HepG2 (cell line): ENCODE data around the gene NYAP2. TPM values are rescaled to one million over a fixed set of nuclear protein-coding genes. Genes with fewer than 3 reads are reported as not detected.

Experiments used
- ATAC-seq: fragments of 200-7000 bp; cut with Tn5 transposase; 3 replicates; pipeline ENCODE4 v1.9.1; 2020; ENCODE audit warnings: mild to moderate bottlenecking, moderate library complexity
- BruUV-seq: library from RNA; stranded (reverse); fragments of 400-500 nt; replicated peaks from 2 replicates; lab custom pipeline; 2021; lab: Mats Ljungman, UMichigan
- CTCF ChIA-PET: fragments of 300-600 bp; formaldehyde crosslinking; extraction: SDS; loops from one replicate; lab custom pipeline; 2021; ENCODE audit warnings: low total read pairs, inconsistent platforms, low intra/inter-chr PET ratio; lab: Yijun Ruan, JAX
- POLR2A ChIA-PET: fragments of 350-600 bp; sonication (Branson Sonifier 250); formaldehyde crosslinking; loops from one replicate; lab custom pipeline; 2020; ENCODE audit warnings: antibody characterized with exemption, inconsistent platforms; lab: Yijun Ruan, JAX
- DNase-seq: peaks from one replicate; pipeline ENCODE4 v3.0.0-alpha.2; 2015; ENCODE audit warnings: low spot score
- FAIRE-seq: peaks from 3 replicates; lab custom pipeline; 2011; peaks lifted over from hg19 to GRCh38; lab: Jason Lieb, UNC
- H2AFZ ChIP-seq: one replicate; pipeline ENCODE4 v1.6.1; 2011; ENCODE audit warnings: low read length, inconsistent platforms
- H3K27ac ChIP-seq: fragments of 300-600 bp; 3 replicates; pipeline ENCODE4 v1.8.0; 2011; ENCODE audit warnings: mixed run types, mild to moderate bottlenecking, mixed read lengths, low read length, inconsistent platforms; ENCODE audit not compliant: insufficient read depth; ENCODE audit errors: extremely low read length
- H3K27me3 ChIP-seq, 2 experiments: fragments of 200-600 bp in 1 of 2; 2 replicates in 1 of 2; 3 replicates in 1 of 2; pipeline versions ENCODE4 v1.6.0 to v1.8.0; 2011; ENCODE audit warnings: low read length in 2 of 2, mild to moderate bottlenecking in 2 of 2, moderate library complexity in 2 of 2, inconsistent platforms in 1 of 2; ENCODE audit not compliant: insufficient read depth in 2 of 2, control insufficient read depth in 1 of 2
- H3K36me3 ChIP-seq, 2 experiments: fragments of 200-600 bp in 1 of 2; replicated peaks in 1 of 2; 2 replicates in 1 of 2; 3 replicates in 1 of 2; pipeline versions ENCODE4 v1.5.1 to v1.8.0; 2011; ENCODE audit warnings: low read length in 2 of 2, inconsistent platforms in 1 of 2; ENCODE audit not compliant: insufficient read depth in 2 of 2, control insufficient read depth in 1 of 2
- H3K4me1 ChIP-seq: 2 replicates; pipeline ENCODE4 v1.5.1; 2012; ENCODE audit warnings: low read length, inconsistent platforms; ENCODE audit not compliant: insufficient read depth
- H3K4me2 ChIP-seq: 2 replicates; pipeline ENCODE4 v1.6.0; 2011; ENCODE audit warnings: low read depth, low read length, inconsistent platforms
- H3K4me3 ChIP-seq, 3 experiments: fragments of 200-600 bp in 1 of 3; sonication (generic), shearing (Covaris generic) in 1 of 3; replicated peaks in 1 of 3; 2 replicates each; pipeline ENCODE4 v1.5.1; 2011 to 2016; ENCODE audit warnings: low read length in 3 of 3, inconsistent platforms in 2 of 3, low read depth in 2 of 3, mild to moderate bottlenecking in 2 of 3, control low read depth in 1 of 3, mixed read lengths in 1 of 3; ENCODE audit not compliant: insufficient read depth in 1 of 3
- H3K79me2 ChIP-seq: one replicate; pipeline ENCODE4 v1.6.1; 2011; ENCODE audit warnings: low read length, inconsistent platforms; ENCODE audit not compliant: insufficient read depth
- H3K9ac ChIP-seq: 2 replicates; pipeline ENCODE4 v1.6.0; 2011; ENCODE audit warnings: mild to moderate bottlenecking, low read depth, low read length, inconsistent platforms; ENCODE audit not compliant: insufficient read depth
- H3K9me3 ChIP-seq: 2 replicates; pipeline ENCODE4 v1.5.1; 2012; ENCODE audit warnings: mild to moderate bottlenecking, low read length
- H4K20me1 ChIP-seq: 2 replicates; pipeline ENCODE4 v1.6.0; 2011; ENCODE audit warnings: inconsistent platforms, mild to moderate bottlenecking, low read length, moderate library complexity; ENCODE audit not compliant: insufficient read depth
- ARNT2 ChIP-seq: sonication (generic); formaldehyde crosslinking; IDR thresholded peaks from 2 replicates; pipeline ENCODE4 v1.8.0; 2022; ENCODE audit warnings: mild to moderate bottlenecking, low read depth, missing genetic modification reagents, moderate library complexity
- EED ChIP-seq: sonication (generic); formaldehyde crosslinking; IDR thresholded peaks from 2 replicates; pipeline ENCODE4 v1.5.0; 2020; ENCODE audit warnings: mild to moderate bottlenecking, missing genetic modification reagents
- HMGXB4 ChIP-seq, 2 experiments: sonication (generic) in 1 of 2; formaldehyde crosslinking in 1 of 2; IDR thresholded peaks; 2 replicates each; pipeline versions ENCODE4 v1.4.0 to v1.6.1; 2018 to 2020; ENCODE audit warnings: missing genetic modification reagents in 2 of 2, borderline replicate concordance in 1 of 2, low read depth in 1 of 2, mild to moderate bottlenecking in 1 of 2, missing biosample characterization in 1 of 2
- MAFF ChIP-seq: IDR thresholded peaks from 2 replicates; pipeline ENCODE4 v1.6.1; 2011; ENCODE audit warnings: low read depth, low read length, improper control_type of control experiment
- MAFK ChIP-seq, 2 experiments: IDR thresholded peaks in 1 of 2; conservative IDR thresholded peaks in 1 of 2; 2 replicates each; pipeline ENCODE4 v1.6.1; 2011; ENCODE audit warnings: improper control_type of control experiment in 2 of 2, low read length in 2 of 2
- PATZ1 ChIP-seq: sonication (generic); formaldehyde crosslinking; IDR thresholded peaks from 2 replicates; pipeline ENCODE4 v1.4.0; 2020; ENCODE audit warnings: missing genetic modification reagents
- POLR2AphosphoS5 ChIP-seq: IDR thresholded peaks from 2 replicates; pipeline ENCODE4 v1.6.1; 2012; ENCODE audit warnings: low read depth, low read length
- SIX1 ChIP-seq: sonication (generic); formaldehyde crosslinking; IDR thresholded peaks from 2 replicates; pipeline ENCODE4 v1.4.0; 2020; ENCODE audit warnings: missing genetic modification reagents, borderline replicate concordance
- ZNF337 ChIP-seq: sonication (generic); formaldehyde crosslinking; IDR thresholded peaks from 2 replicates; pipeline ENCODE4 v1.5.1; 2020; ENCODE audit warnings: missing genetic modification reagents, low read depth, mild to moderate bottlenecking, borderline replicate concordance
- ZNF788 ChIP-seq: sonication (generic); formaldehyde crosslinking; IDR thresholded peaks from 2 replicates; pipeline ENCODE4 v1.5.0; 2020; ENCODE audit warnings: mild to moderate bottlenecking, missing genetic modification reagents, borderline replicate concordance
- WGBS: methylation state at CpG from one replicate; pipeline ENCODE4 v1.1.6; 2017; ENCODE audit warnings: low lambda C conversion rate; 5-methylcytosine and 5-hydroxymethylcytosine counted together
- in situ Hi-C: cut with HindIII; loops from 2 replicates; pipeline ENCODE4 v1.10.0; 2017; ENCODE audit warnings: low pct_unique_long_range_greater_than_20kb; ENCODE audit not compliant: extremely low pct_ligation_motif_present
- intact Hi-C: fragments of 100-400 bp; cut with micrococcal nuclease; formaldehyde crosslinking; loops from one replicate; pipeline ENCODE4 v1.10.0; 2022; ENCODE audit not compliant: unreplicated experiment
- polyA plus RNA-seq, 8 experiments: library from polyadenylated mRNA; depleted of rRNA in 3 of 8; stranded (reverse) in 7 of 8; unstranded in 1 of 8; fragments of >200 nt; fragmentation: Illumina TruSeq in 4 of 8; extraction: Trizol in 4 of 8; gene quantifications; 2 replicates each; pipeline versions ENCODE4 v1.2.1 to v1.2.3, GENCODE V29; 2011 to 2016; ENCODE audit warnings: low read depth in 4 of 8, missing spikeins in 1 of 8, mixed read lengths in 1 of 8; ENCODE audit not compliant: insufficient read depth in 1 of 8
- total RNA-seq, 5 experiments: library from RNA; depleted of rRNA; stranded (reverse); fragments of >200 nt; fragmentation: Illumina TruSeq; extraction: Trizol; gene quantifications; 2 replicates each; pipeline ENCODE4 v1.2.3, GENCODE V29; 2016; ENCODE audit warnings: low read depth in 1 of 5

NYAP2 gene
- total and polyA plus RNA-seq, 2 of the 13 experiments (the other 11 are each of a cell fraction or from before 2014, with no cell fraction given) = not detected

- Histone ChIP-seq H3K9me3 (no peaks in the 10 kb centered on the region), H3K9ac (no peak overlapping the region), H3K79me2 (no peaks in the 10 kb centered on the region), H2AFZ (no peak overlapping the region), H3K36me3 (no peaks in the 10 kb centered on the region), H4K20me1 (no peaks in the 10 kb centered on the region), H3K27ac (no peak overlapping the region), H3K4me3 (no peak overlapping the region), H3K4me2 (no peak overlapping the region), H3K27me3 (no peaks in the 10 kb centered on the region), H3K4me1 (no peaks in the 10 kb centered on the region)
- in situ Hi-C loops (no loop called here), intact Hi-C loops (no loop called here)
- 3% methylated on average over 1 of the region's 1 CpG for WGBS
- BruUV-seq = no TSS peak
- no peak for ATAC-seq
- no peak for FAIRE-seq
- DNase-seq = no peak
- ChIA-PET POLR2A (no interaction called here), CTCF (no interaction called here)
- TF ChIP-seq ZNF788 (CRISPR knock-in tag) = no peak
- TF ChIP-seq ARNT2 (CRISPR knock-in tag) = no peak
- no peak for TF ChIP-seq ZNF337 (CRISPR knock-in tag)
- TF ChIP-seq HMGXB4 (CRISPR knock-in tag; IDR thresholded peaks at IDR 0.05; ENCODE audit: borderline replicate concordance in 1 of 2, low read depth in 1 of 2) = no peak
- TF ChIP-seq MAFF = peak; percentile 91
- no peak for TF ChIP-seq PATZ1 (CRISPR knock-in tag)
- TF ChIP-seq MAFK (conservative IDR thresholded peaks at IDR 0.05 in 1 of 2, IDR thresholded peaks at IDR 0.05 in 1 of 2; ENCODE audit: low read length in 2 of 2) = peak; percentile 88 to 95
- TF ChIP-seq SIX1 (CRISPR knock-in tag) = no peak
- no peak for TF ChIP-seq EED (CRISPR knock-in tag)
- no peak for TF ChIP-seq POLR2AphosphoS5
Measured at GRCh38 chr2:225690153-225690552, 290.6 kb downstream of the NYAP2 start.
